SK-N-SH treated with all-trans-retinoic acid at 6 μM for 48 hours (cell line): ENCODE data around the gene YWHAB.

ENCODE experiments used
- PATZ1 ChIP-seq: fragments of 250-450 bp; sonication (Bioruptor Pico); IDR thresholded peaks from 2 replicates; pipeline ENCODE4 v1.8.0; 2020; ENCODE audit warnings: mild to moderate bottlenecking, moderate library complexity, borderline replicate concordance
- RARB ChIP-seq: fragments of 250-450 bp; sonication (Bioruptor Pico); IDR thresholded peaks from 2 replicates; pipeline ENCODE4 v1.8.0; 2021; ENCODE audit warnings: mild to moderate bottlenecking, moderate library complexity
- ZNF565 ChIP-seq: fragments of 450-650 bp; formaldehyde crosslinking; conservative IDR thresholded peaks from 2 replicates; pipeline ENCODE4 v1.5.0; 2020; ENCODE audit warnings: low read depth, mild to moderate bottlenecking, moderate library complexity
- ZNF8 ChIP-seq: fragments of 450-650 bp; formaldehyde crosslinking; IDR thresholded peaks from 2 replicates; pipeline ENCODE4 v1.5.0; 2020; ENCODE audit warnings: mild to moderate bottlenecking, moderate library complexity

- TF ChIP-seq ZNF8 (CRISPR knock-in tag) (no peak), RARB (no peak), PATZ1 (CRISPR knock-in tag) (no peak), ZNF565 (CRISPR knock-in tag) (no peak)
Measured at GRCh38 chr20:44918761-44919160, 33.3 kb downstream of the YWHAB start.
